Endothelial cell of umbilical vein (primary cell): ENCODE data around the gene RGS12. TPM values are rescaled to one million over a fixed set of nuclear protein-coding genes. Genes with fewer than 3 reads are reported as not detected.

ENCODE experiments used
- BruUV-seq: library from RNA; stranded (reverse); fragments of 400-500 nt; replicated peaks from 2 replicates; lab custom pipeline; 2021; lab: Mats Ljungman, UMichigan
- CTCF ChIA-PET: fragments of 300-600, 350-600 bp; sonication (Branson Sonifier 250); formaldehyde crosslinking; loops from one replicate; lab custom pipeline; 2021; ENCODE audit warnings: antibody characterized with exemption, inconsistent platforms; lab: Charles Lee
- POLR2A ChIA-PET: fragments of 300-600, 350-600 bp; sonication (Branson Sonifier 250); formaldehyde crosslinking; loops from one replicate; lab custom pipeline; 2021; ENCODE audit warnings: antibody characterized with exemption, inconsistent platforms; lab: Charles Lee
- DNase-seq: peaks from one replicate; pipeline ENCODE4 v3.0.0-alpha.2; 2011; ENCODE audit warnings: low read depth, low spot score
- FAIRE-seq: peaks from 2 replicates; lab custom pipeline; 2011; peaks lifted over from hg19 to GRCh38; lab: Jason Lieb, UNC
- H2AFZ ChIP-seq: 2 replicates; pipeline ENCODE4 v1.6.0; 2012; ENCODE audit warnings: low read depth, low read length, control low read depth, inconsistent platforms
- H3K27ac ChIP-seq: 2 replicates; pipeline ENCODE4 v1.5.1; 2011; ENCODE audit warnings: low read depth, mild to moderate bottlenecking, control low read depth, low read length, moderate library complexity; ENCODE audit not compliant: insufficient read depth
- H3K27me3 ChIP-seq, 2 experiments: 2 replicates each; pipeline versions ENCODE4 v1.6.0 to v1.6.1; 2011; ENCODE audit warnings: low read length in 2 of 2, mixed read lengths in 1 of 2; ENCODE audit not compliant: control insufficient read depth in 2 of 2, insufficient read depth in 2 of 2
- H3K36me3 ChIP-seq, 2 experiments: 2 replicates in 1 of 2; 3 replicates in 1 of 2; pipeline ENCODE4 v1.5.1; 2011; ENCODE audit warnings: low read length in 2 of 2, mild to moderate bottlenecking in 1 of 2, moderate library complexity in 1 of 2; ENCODE audit not compliant: control insufficient read depth in 2 of 2, insufficient read depth in 2 of 2; ENCODE audit errors: extremely low read depth in 1 of 2
- H3K4me1 ChIP-seq: 3 replicates; pipeline ENCODE4 v1.5.1; 2011; ENCODE audit warnings: mild to moderate bottlenecking, low read length; ENCODE audit not compliant: control insufficient read depth, insufficient read depth; ENCODE audit errors: extremely low read depth
- H3K4me2 ChIP-seq: 2 replicates; pipeline ENCODE4 v1.6.1; 2011; ENCODE audit warnings: low read length, control low read depth, mixed read lengths; ENCODE audit not compliant: insufficient read depth
- H3K4me3 ChIP-seq, 3 experiments: fragments of 200-600 bp in 1 of 3; sonication (generic), shearing (Covaris generic) in 1 of 3; replicated peaks in 1 of 3; 2 replicates each; pipeline ENCODE4 v1.5.1; 2011 to 2016; ENCODE audit warnings: control low read depth in 3 of 3, low read length in 3 of 3, mild to moderate bottlenecking in 2 of 3, inconsistent platforms in 1 of 3, low read depth in 1 of 3, moderate library complexity in 1 of 3; ENCODE audit not compliant: insufficient read depth in 1 of 3
- H3K79me2 ChIP-seq: 2 replicates; pipeline ENCODE4 v1.6.0; 2012; ENCODE audit warnings: low read length, inconsistent platforms; ENCODE audit not compliant: control insufficient read depth, insufficient read depth
- H3K9ac ChIP-seq: replicated peaks from 2 replicates; pipeline ENCODE3; 2011; ENCODE audit warnings: low read length, control low read depth; ENCODE audit not compliant: insufficient read depth; ENCODE audit errors: extremely low read depth
- H3K9me1 ChIP-seq: replicated peaks from 3 replicates; pipeline ENCODE4 v1.6.0; 2011; ENCODE audit warnings: mild to moderate bottlenecking, low read length; ENCODE audit not compliant: control insufficient read depth, insufficient read depth; ENCODE audit errors: extremely low read depth
- H3K9me3 ChIP-seq: replicated peaks from 2 replicates; pipeline ENCODE4 v1.5.1; 2012; ENCODE audit warnings: low read length, inconsistent platforms; ENCODE audit not compliant: control insufficient read depth, insufficient read depth
- H4K20me1 ChIP-seq: replicated peaks from 2 replicates; pipeline ENCODE3; 2011; ENCODE audit warnings: mild to moderate bottlenecking, low read length; ENCODE audit not compliant: control insufficient read depth, insufficient read depth; ENCODE audit errors: extremely low read depth
- EZH2 ChIP-seq: IDR thresholded peaks from 2 replicates; pipeline ENCODE4 v1.6.1; 2012; ENCODE audit warnings: borderline replicate concordance, low read depth, mild to moderate bottlenecking, moderate library complexity, low read length, inconsistent platforms; ENCODE audit not compliant: severe bottlenecking
- FOS ChIP-seq: IDR thresholded peaks from 2 replicates; pipeline ENCODE4 v1.6.1; 2011; ENCODE audit warnings: mild to moderate bottlenecking, low read length, moderate library complexity, borderline replicate concordance; ENCODE audit not compliant: insufficient read depth
- JUN ChIP-seq: IDR thresholded peaks from 2 replicates; pipeline ENCODE4 v1.6.1; 2011; ENCODE audit warnings: borderline replicate concordance, low read depth; ENCODE audit not compliant: insufficient read length, insufficient read depth
- MYC ChIP-seq: IDR thresholded peaks from one replicate; pipeline ENCODE4 v1.6.1; 2011; ENCODE audit warnings: mild to moderate bottlenecking, low read depth, low read length
- POLR2A ChIP-seq: IDR thresholded peaks from 2 replicates; pipeline ENCODE4 v1.6.1; 2012; ENCODE audit warnings: low read depth, mild to moderate bottlenecking, control low read depth, low read length
- POLR2AphosphoS5 ChIP-seq: IDR thresholded peaks from 2 replicates; pipeline ENCODE4 v1.6.1; 2012; ENCODE audit warnings: low read depth, mild to moderate bottlenecking, control low read depth, low read length, moderate library complexity; ENCODE audit not compliant: insufficient read depth
- dilution Hi-C: fragments of 300-500 bp; cut with MboI; formaldehyde crosslinking; loops from one replicate; pipeline ENCODE4 v1.15.0; 2019; ENCODE audit warnings: low sequenced_read_pairs; ENCODE audit not compliant: extremely low pct_ligation_motif_present
- intact Hi-C: fragments of 100-400 bp; cut with micrococcal nuclease; formaldehyde crosslinking; loops from one replicate; pipeline ENCODE4 v1.10.0; 2022
- polyA plus RNA-seq, 4 experiments: library from polyadenylated mRNA; depleted of rRNA in 3 of 4; stranded (reverse) in 3 of 4; unstranded in 1 of 4; fragments of >200 nt; gene quantifications; 2 replicates each; pipeline versions ENCODE4 v1.2.1 to v1.2.3, GENCODE V29; 2011 to 2012; ENCODE audit warnings: missing spikeins in 1 of 4
- total RNA-seq: library from RNA; stranded (reverse); gene quantifications from 2 replicates; pipeline ENCODE4 v1.2.3, GENCODE V29; 2021

Gene RGS12
- total and polyA plus RNA-seq, 2 donors (not counting 3 experiments of a cell fraction or from before 2014, with no cell fraction given), result 65.2 to 75.4 TPM

- Histone ChIP-seq H3K79me2 (peaks cover 44% of the 10 kb centered on the region), H3K9me1 (no peaks in the 10 kb centered on the region), H3K36me3 (peaks cover 0 to 2% of the 10 kb centered on the region in 2 experiments), H3K9ac (no peak overlapping the region), H2AFZ (no peak overlapping the region), H3K9me3 (no peaks in the 10 kb centered on the region), H3K27me3 (no peaks in the 10 kb centered on the region), H4K20me1 (no peaks in the 10 kb centered on the region), H3K4me2 (no peak overlapping the region), H3K27ac (no peak overlapping the region), H3K4me1 (peaks cover 29% of the 10 kb centered on the region), H3K4me3 (no peak overlapping the region)
- CTCF ChIA-PET, result interaction anchor here (0.7 to 2.9 kb wide), 2 partner anchors 17 to 27 kb away, joined by 3 to 15 read pairs; no protein-coding TSS in a partner anchor
- FAIRE-seq (no peak), DNase-seq (no peak)
- no peak for TF ChIP-seq POLR2AphosphoS5
- TF ChIP-seq FOS, result no peak
- TF ChIP-seq JUN, result no peak
- no peak for TF ChIP-seq EZH2
- TF ChIP-seq POLR2A, result no peak
- TF ChIP-seq MYC, result no peak
- no TSS peak for BruUV-seq
- intact Hi-C loops (no loop called here), dilution Hi-C loops (no loop called here)
- POLR2A ChIA-PET, result no interaction called here
These were observed 36.2 kb downstream of the RGS12 start for GRCh38 chr4:3328814-3329663.

- dilution Hi-C loops, result no loop called here
- no peak for FAIRE-seq
- Histone ChIP-seq H2AFZ (no peak overlapping the region), H3K79me2 (peaks cover 39% of the 10 kb centered on the region), H3K27ac (no peak overlapping the region), H3K9me1 (no peaks in the 10 kb centered on the region), H3K4me2 (no peak overlapping the region), H3K27me3 (no peaks in the 10 kb centered on the region), H4K20me1 (no peaks in the 10 kb centered on the region), H3K9ac (no peak overlapping the region), H3K4me3 (no peak overlapping the region), H3K4me1 (peaks cover 32% of the 10 kb centered on the region), H3K9me3 (no peaks in the 10 kb centered on the region), H3K36me3 (no peaks in the 10 kb centered on the region)
- intact Hi-C loops, result loop anchor here (5.0 kb wide), 1 partner anchor 218 kb away; no protein-coding TSS in a partner anchor
- ChIA-PET POLR2A (interaction anchor here (1.5 kb wide), 1 partner anchor 12 kb away, joined by 4 read pairs; no protein-coding TSS in a partner anchor), CTCF (interaction anchor here (1.2 to 2.9 kb wide), 3 partner anchors 17 to 41 kb away, joined by 3 to 15 read pairs (median 3); no protein-coding TSS in a partner anchor)
- no peak for TF ChIP-seq FOS
- TF ChIP-seq POLR2A, result no peak
- DNase-seq, result no peak
- BruUV-seq, result no TSS peak
These were observed 37.1 kb downstream of the RGS12 start for GRCh38 chr4:3329887-3330286.
